PC-9 (cell line): ENCODE results near the gene MYO5A. TPM values are rescaled to one million over a fixed set of nuclear protein-coding genes. Genes with fewer than 3 reads are reported as not detected.

Experiments used
- BruUV-seq: library from RNA; stranded (reverse); fragments of 400-500 nt; replicated peaks from 2 replicates; lab custom pipeline; 2021; lab: Mats Ljungman, UMichigan
- CTCF ChIA-PET: fragments of 300-600 bp; sonication (Branson Sonifier 250); formaldehyde crosslinking; loops from one replicate; lab custom pipeline; 2022; ENCODE audit warnings: antibody characterized with exemption; lab: Charles Lee
- POLR2A ChIA-PET: fragments of 300-600 bp; sonication (Branson Sonifier 250); formaldehyde crosslinking; loops from one replicate; lab custom pipeline; 2022; ENCODE audit warnings: antibody characterized with exemption; ENCODE audit not compliant: unreplicated experiment; lab: Charles Lee
- DNase-seq, 2 experiments: peaks; one replicate each; pipeline versions ENCODE4 v3.0.0 to v3.0.0-alpha.2; 2015 to 2022; ENCODE audit warnings: mixed read lengths in 1 of 2
- H2AFZ ChIP-seq: fragments of 200-600 bp; sonication (generic); 2 replicates; pipeline ENCODE4 v1.8.1; 2017; ENCODE audit warnings: antibody characterized with exemption
- H3F3A ChIP-seq: fragments of 200-600 bp; sonication (generic); 2 replicates; pipeline ENCODE4 v1.8.1; 2017; ENCODE audit warnings: antibody characterized with exemption, mild to moderate bottlenecking, low read depth; ENCODE audit not compliant: insufficient read depth
- H3K27ac ChIP-seq: fragments of 200-600 bp; sonication (generic); 2 replicates; pipeline ENCODE4 v1.6.1; 2016; ENCODE audit warnings: mixed run types
- H3K27me3 ChIP-seq: fragments of 200-600 bp; sonication (generic); 2 replicates; pipeline ENCODE4 v1.6.1; 2016; ENCODE audit warnings: low read depth, mixed run types; ENCODE audit not compliant: insufficient read depth
- H3K36me3 ChIP-seq: fragments of 200-600 bp; sonication (generic); 2 replicates; pipeline ENCODE4 v1.6.1; 2016; ENCODE audit warnings: low read depth, mixed run types
- H3K4me1 ChIP-seq: fragments of 200-600 bp; sonication (generic); replicated peaks from 2 replicates; pipeline ENCODE4 v1.6.1; 2016; ENCODE audit warnings: mixed run types; ENCODE audit not compliant: insufficient read depth
- H3K4me2 ChIP-seq: fragments of 200-600 bp; sonication (generic); 2 replicates; pipeline ENCODE4 v1.6.1; 2017; ENCODE audit warnings: mixed run types
- H3K4me3 ChIP-seq: fragments of 200-600 bp; sonication (generic); 2 replicates; pipeline ENCODE4 v1.6.1; 2016; ENCODE audit warnings: mixed run types
- H3K79me2 ChIP-seq: fragments of 200-600 bp; sonication (generic); 2 replicates; pipeline ENCODE4 v1.6.1; 2017; ENCODE audit warnings: low read depth, mixed run types
- H3K9me2 ChIP-seq: fragments of 200-600 bp; sonication (generic); 2 replicates; pipeline ENCODE4 v1.8.1; 2017; ENCODE audit warnings: mild to moderate bottlenecking; ENCODE audit not compliant: insufficient read depth
- H3K9me3 ChIP-seq: fragments of 200-600 bp; sonication (generic); 2 replicates; pipeline ENCODE4 v1.8.1; 2016; ENCODE audit warnings: low read depth; ENCODE audit not compliant: insufficient read depth
- H4K20me1 ChIP-seq: fragments of 200-600 bp; sonication (generic); 2 replicates; pipeline ENCODE4 v1.8.1; 2017; ENCODE audit not compliant: insufficient read depth
- CTCF ChIP-seq: fragments of 200-600 bp; sonication (generic); conservative IDR thresholded peaks from 2 replicates; pipeline ENCODE4 v1.6.1; 2017; ENCODE audit warnings: mixed run types, antibody characterized with exemption, mild to moderate bottlenecking, moderate library complexity
- EZH2 ChIP-seq: fragments of 200-600 bp; sonication (generic); IDR thresholded peaks from 2 replicates; pipeline ENCODE4 v1.8.0; 2017; ENCODE audit warnings: antibody characterized with exemption, low read depth
- intact Hi-C: fragments of 100-400 bp; cut with micrococcal nuclease; formaldehyde crosslinking; loops from one replicate; pipeline ENCODE4 v1.10.0; 2022; ENCODE audit not compliant: unreplicated experiment
- total RNA-seq: library from RNA; stranded (reverse); gene quantifications from 2 replicates; pipeline ENCODE4 v1.2.3, GENCODE V29; 2021

Gene MYO5A
- total RNA-seq, 1 experiment from 2014 or later, result 10.7 TPM

GRCh38 chr15:52495125-52495524 lies 33.6 kb downstream of the MYO5A start:
- Histone ChIP-seq H3K9me3 (no peaks in the 10 kb centered on the region), H3K36me3 (no peaks in the 10 kb centered on the region), H2AFZ (no peak overlapping the region), H3F3A (no peaks in the 10 kb centered on the region), H3K79me2 (no peaks in the 10 kb centered on the region), H3K4me2 (no peak overlapping the region), H3K4me1 (no peaks in the 10 kb centered on the region), H3K9me2 (no peaks in the 10 kb centered on the region), H3K27ac (no peak overlapping the region), H4K20me1 (no peaks in the 10 kb centered on the region), H3K27me3 (no peaks in the 10 kb centered on the region), H3K4me3 (no peak overlapping the region)
- intact Hi-C loops, result no loop called here
- CTCF ChIA-PET, result no interaction called here
- BruUV-seq, result no TSS peak
- DNase-seq, result no peak
- TF ChIP-seq CTCF, result no peak
- TF ChIP-seq EZH2, result no peak
- POLR2A ChIA-PET, result no interaction called here

- H3K27me3 ChIP-seq, result no peaks in the 10 kb centered on the region
- no peaks in the 10 kb centered on the region for H3F3A ChIP-seq
- no peak for TF ChIP-seq EZH2
- no peak for TF ChIP-seq CTCF
- CTCF ChIA-PET, result no interaction called here
- no peak for DNase-seq
- H3K4me3 ChIP-seq, result no peak overlapping the region
- H3K4me2 ChIP-seq, result no peak overlapping the region
- no peaks in the 10 kb centered on the region for H3K4me1 ChIP-seq
- POLR2A ChIA-PET, result no interaction called here
- no peaks in the 10 kb centered on the region for H3K9me3 ChIP-seq
- intact Hi-C loops, result no loop called here
- no peak overlapping the region for H3K27ac ChIP-seq
- no peaks in the 10 kb centered on the region for H3K79me2 ChIP-seq
- H3K9me2 ChIP-seq, result no peaks in the 10 kb centered on the region
- no TSS peak for BruUV-seq
- no peak overlapping the region for H2AFZ ChIP-seq
- no peaks in the 10 kb centered on the region for H4K20me1 ChIP-seq
- H3K36me3 ChIP-seq, result no peaks in the 10 kb centered on the region
Measured at GRCh38 chr15:52493968-52494367, 34.7 kb downstream of the MYO5A start.

DNA sequence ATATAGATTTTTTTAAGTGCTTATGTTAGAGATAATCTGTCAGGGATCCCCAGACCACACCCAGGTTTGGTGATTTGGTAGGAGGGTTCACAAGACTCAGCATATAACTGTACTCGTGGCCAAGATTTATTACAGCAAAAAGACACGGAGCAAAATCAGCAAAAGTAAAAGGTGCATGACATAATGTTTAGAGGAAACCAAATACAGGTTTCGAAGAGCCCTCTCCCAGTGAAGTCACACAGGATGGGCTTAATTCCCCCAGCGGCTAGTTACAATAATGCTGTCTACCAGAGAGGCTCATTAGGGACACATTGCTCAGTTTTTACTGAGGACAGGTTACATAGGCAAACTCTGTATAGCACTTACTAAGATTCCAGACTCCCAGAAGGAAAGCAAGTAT lies 36.5 kb downstream of the MYO5A start:
- Histone ChIP-seq H3K4me3 (no peak overlapping the region), H3K4me1 (no peaks in the 10 kb centered on the region), H3K9me3 (no peaks in the 10 kb centered on the region), H3K9me2 (no peaks in the 10 kb centered on the region), H3K79me2 (no peaks in the 10 kb centered on the region), H3F3A (no peaks in the 10 kb centered on the region), H3K4me2 (no peak overlapping the region), H3K27me3 (no peaks in the 10 kb centered on the region), H3K36me3 (no peaks in the 10 kb centered on the region), H2AFZ (no peak overlapping the region), H4K20me1 (no peaks in the 10 kb centered on the region), H3K27ac (no peak overlapping the region)
- ChIA-PET POLR2A (no interaction called here), CTCF (no interaction called here)
- no TSS peak for BruUV-seq
- intact Hi-C loops, result no loop called here
- DNase-seq, result no peak
- no peak for TF ChIP-seq EZH2
- TF ChIP-seq CTCF, result no peak
